DOHH2 (cell line): ENCODE data around the gene COA3.

Experiments used
- EZH2phosphoT487 ChIP-seq: fragments of 200-600 bp; sonication (generic); IDR thresholded peaks from 2 replicates; pipeline ENCODE4 v1.6.1; 2017; ENCODE audit warnings: borderline replicate concordance, mild to moderate bottlenecking, antibody characterized with exemption, low read length, moderate library complexity, mixed read lengths
- TF ChIP-seq, protein P1 (sequence below): fragments of 200-600 bp; sonication (generic); IDR thresholded peaks from one replicate; pipeline ENCODE4 v1.5.1; 2014; ENCODE audit warnings: antibody characterized with exemption, mild to moderate bottlenecking, low read depth, low read length; ENCODE audit not compliant: poor library complexity, severe bottlenecking

DNA sequence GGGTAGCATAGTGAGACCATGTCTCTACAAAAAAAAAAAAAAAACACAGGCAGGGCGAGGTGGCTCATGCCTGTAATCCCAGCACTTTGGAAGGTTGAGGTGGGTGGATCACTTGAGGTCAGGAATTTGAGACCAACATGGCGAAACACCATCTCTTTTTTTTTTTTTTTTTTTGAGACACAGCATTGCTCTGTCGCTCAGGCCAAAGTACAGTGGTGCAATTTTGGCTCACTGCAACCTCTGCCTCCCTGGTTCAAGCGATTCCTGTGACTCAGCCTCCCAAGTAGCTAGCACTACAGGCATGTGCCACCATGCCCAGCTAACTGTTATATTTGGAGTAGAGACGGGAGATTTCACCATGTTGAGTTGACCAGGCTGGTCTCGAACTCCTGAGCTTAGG, 32.4 kb downstream of the COA3 start:
- TF ChIP-seq, protein P1, sequence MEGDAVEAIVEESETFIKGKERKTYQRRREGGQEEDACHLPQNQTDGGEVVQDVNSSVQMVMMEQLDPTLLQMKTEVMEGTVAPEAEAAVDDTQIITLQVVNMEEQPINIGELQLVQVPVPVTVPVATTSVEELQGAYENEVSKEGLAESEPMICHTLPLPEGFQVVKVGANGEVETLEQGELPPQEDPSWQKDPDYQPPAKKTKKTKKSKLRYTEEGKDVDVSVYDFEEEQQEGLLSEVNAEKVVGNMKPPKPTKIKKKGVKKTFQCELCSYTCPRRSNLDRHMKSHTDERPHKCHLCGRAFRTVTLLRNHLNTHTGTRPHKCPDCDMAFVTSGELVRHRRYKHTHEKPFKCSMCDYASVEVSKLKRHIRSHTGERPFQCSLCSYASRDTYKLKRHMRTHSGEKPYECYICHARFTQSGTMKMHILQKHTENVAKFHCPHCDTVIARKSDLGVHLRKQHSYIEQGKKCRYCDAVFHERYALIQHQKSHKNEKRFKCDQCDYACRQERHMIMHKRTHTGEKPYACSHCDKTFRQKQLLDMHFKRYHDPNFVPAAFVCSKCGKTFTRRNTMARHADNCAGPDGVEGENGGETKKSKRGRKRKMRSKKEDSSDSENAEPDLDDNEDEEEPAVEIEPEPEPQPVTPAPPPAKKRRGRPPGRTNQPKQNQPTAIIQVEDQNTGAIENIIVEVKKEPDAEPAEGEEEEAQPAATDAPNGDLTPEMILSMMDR = no peak
- no peak for TF ChIP-seq EZH2phosphoT487
